ENCODE data around the gene CPEB2.
A peak's percentile ranks its signal among the peaks of the same experiment; 100 is the strongest.

The CPEB2 gene

GRCh38 chr4:15001869-15002658 lies at the start of gene CPEB2:
CPEB2 (plus strand) TSS chr4:15002481; CDS start chr4:15002674, 193 bp downstream.
- peak; percentile 81 to 99 (median 95) for DNase-seq

GRCh38 chr4:14958436-14958835 lies 43.8 kb upstream of the CPEB2 start:
- DNase-seq, result no peak

DNA sequence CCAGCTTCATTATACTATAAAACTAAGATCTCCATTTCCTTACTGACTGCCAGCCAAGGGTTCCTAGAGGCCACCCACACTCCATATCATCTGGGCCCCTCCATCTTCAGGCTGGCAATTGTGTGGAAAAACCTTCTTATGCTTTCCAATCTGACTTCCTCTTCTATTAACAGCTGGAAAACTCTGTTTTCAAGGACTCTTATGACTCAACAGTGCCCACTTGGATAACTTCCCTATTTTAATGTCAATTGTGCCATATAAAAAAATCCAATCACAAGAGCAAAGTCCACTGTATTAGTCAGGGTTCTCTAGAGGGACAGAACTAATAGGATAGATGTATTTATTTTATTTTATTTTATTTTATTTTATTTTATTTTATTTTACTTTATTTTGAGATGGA lies 41.0 kb upstream of the CPEB2 start:
- no peak for DNase-seq

DNA sequence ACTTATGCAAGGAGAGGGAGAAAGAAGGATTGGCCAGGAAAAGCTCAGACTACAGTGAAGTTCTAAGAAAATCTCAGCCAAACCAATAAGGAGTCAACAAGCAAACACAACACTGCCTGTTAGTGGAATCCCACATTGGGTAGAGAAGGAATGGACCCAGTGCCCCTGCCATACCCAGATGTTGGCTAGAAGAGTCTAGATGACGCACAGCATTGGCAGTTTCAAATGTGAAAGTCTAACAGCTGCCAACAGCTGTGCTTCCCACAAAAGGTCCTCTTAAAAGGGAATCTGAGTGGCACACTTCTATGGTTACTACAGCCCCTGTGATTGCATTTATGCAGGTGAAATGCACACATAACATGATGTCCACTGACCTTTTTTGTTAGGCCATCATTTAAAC lies 37.2 kb upstream of the CPEB2 start:
- no peak for DNase-seq

GRCh38 chr4:14967982-14968381 lies 34.3 kb upstream of the CPEB2 start:
- DNase-seq, result no peak

DNA sequence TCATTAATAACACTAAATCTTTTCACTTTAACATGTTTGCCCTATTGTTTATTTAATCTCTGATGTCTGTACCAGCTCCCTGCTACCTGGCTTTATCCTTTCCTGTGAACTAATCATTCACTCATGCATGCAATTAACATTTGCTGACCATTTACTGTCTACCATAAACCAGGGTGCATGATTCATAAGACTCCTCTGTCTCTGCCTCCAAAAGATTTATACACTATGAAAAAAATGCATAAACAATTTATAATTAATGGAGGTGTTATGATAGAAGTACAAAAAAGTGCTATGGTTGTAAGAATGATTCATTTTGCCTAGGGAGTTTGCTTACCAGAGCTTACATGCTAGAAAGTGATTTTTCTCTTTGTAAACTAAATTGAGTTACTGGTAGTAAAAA lies 24.5 kb upstream of the CPEB2 start:
- no peak for DNase-seq

- DNase-seq, result no peak
These were observed 17.8 kb upstream of the CPEB2 start for GRCh38 chr4:14984448-14984847.

GRCh38 chr4:14985161-14985560 lies 17.1 kb upstream of the CPEB2 start:
- no peak for DNase-seq

DNA sequence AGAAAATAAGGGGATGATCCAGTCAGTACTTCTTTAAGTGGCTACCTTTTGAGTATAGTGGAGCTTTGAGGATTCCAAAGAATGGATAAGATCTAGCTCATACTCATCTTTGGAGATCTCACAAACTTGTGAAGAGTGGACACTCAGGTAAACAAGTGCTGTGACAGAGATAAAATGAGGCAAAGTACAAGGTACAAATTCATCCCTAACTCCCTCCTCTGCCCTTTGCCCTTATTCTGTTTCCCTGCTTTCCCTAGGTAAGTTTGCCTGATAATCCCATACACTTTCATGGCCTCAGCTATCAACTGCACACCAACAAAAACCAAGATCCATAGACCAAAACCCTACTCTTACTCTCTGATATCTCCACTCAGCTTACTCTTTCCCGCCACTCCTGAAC lies 16.4 kb upstream of the CPEB2 start:
- no peak for DNase-seq

- DNase-seq, result no peak
These were observed 15.2 kb upstream of the CPEB2 start for GRCh38 chr4:14987054-14987453.

DNA sequence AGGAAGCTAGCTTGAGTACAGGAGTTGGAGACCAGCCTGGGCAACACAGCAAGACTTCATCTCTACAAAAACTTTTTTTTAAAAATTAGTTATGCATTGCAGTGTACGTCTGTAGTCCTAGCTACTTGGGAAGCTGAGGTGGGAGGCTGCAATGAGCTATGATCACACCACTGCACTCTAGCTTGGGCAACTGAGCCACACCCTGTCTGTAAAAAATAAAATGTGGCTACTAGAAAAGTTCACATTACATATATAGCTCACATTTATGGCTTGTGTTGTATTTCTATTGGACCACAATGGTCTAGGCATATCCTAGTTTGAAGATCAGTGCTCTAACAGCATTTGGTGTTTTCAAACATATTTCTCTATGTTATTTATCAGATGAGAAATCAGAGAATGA lies 11.8 kb upstream of the CPEB2 start:
- no peak for DNase-seq

DNA sequence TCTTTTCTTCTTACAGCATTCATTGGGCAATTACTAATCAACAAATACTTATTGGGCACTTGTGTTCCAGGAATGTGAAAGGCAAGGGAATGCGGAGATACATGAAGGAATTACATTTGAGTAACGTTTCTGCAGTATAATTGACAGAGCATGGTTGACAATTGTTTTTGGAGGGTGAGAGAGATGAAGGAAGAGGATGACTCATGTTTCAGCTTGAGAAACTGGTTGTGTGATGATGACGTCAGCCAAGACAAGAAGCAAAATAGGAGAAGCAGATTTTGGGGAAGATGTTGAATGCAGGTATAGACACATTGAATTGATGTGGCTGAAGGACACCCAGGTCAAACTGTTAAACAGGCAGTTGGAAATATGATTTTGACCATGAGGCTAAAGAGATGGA lies 8.0 kb upstream of the CPEB2 start:
- DNase-seq, result no peak

- peak; percentile 15 to 90 (median 67) for DNase-seq
These were observed 923 bp upstream of the CPEB2 start for GRCh38 chr4:15001248-15001868.

GRCh38 chr4:15002659-15003400 lies 549 bp downstream of the CPEB2 start:
- peak in 50 of 51 donors; percentile 40 to 92 (median 74) for DNase-seq

GRCh38 chr4:15003401-15003890 lies 1.2 kb downstream of the CPEB2 start:
- peak in 35 of 51 donors; percentile 15 to 74 (median 47) for DNase-seq

GRCh38 chr4:15003891-15004738 lies 1.8 kb downstream of the CPEB2 start:
- DNase-seq, result peak in 33 of 51 donors; percentile 9 to 59 (median 31)

- peak in 50 of 51 donors; percentile 10 to 78 (median 54) for DNase-seq
These were observed 2.5 kb downstream of the CPEB2 start for GRCh38 chr4:15004739-15005301.

DNA sequence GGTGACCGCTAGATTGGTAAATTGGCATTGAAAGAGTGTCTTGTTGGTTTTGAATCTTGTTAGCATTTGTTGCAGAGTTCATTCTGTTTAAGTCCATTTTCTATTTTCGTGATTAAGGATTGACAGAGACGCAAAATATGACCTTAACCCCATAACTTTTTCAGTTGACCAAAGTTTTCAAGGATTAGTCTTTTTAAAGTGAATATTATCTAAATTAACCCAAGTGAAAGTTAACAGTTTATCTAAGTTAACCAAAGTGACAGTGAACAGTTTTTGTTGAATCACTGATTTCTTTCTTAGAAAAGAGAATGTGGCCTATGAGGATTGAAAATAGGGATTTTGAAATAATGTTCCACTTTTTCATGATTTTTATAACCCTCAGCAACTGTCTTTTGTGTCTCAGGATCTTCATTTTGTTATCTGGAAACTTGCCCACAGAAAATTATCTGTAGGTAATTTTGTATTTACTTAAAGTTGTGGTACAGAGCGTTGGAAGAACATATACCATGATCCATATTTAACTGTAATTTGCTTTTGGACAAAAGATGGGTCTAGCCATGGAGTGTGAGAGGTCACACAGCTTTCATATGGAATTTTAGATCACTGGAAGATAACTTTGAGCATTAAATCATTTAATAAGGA lies 3.3 kb downstream of the CPEB2 start:
- DNase-seq, result no peak

- no peak for DNase-seq
These were observed 4.2 kb downstream of the CPEB2 start for GRCh38 chr4:15006416-15007024.

GRCh38 chr4:15007201-15007600 lies 4.9 kb downstream of the CPEB2 start:
- DNase-seq, result peak in 2 of 51 donors; percentile 11 to 29
